Upper lobe of right lung (tissue), 1 donor: ENCODE data around the gene TBCA. TPM values are rescaled to one million over a fixed set of nuclear protein-coding genes. Genes with fewer than 3 reads are reported as not detected.
"Not testable (repeated sequence)": the region's sequence is repeated elsewhere in the genome, so short reads cannot be mapped to it uniquely, and the experiment has no call there.

Experiments
- ATAC-seq: fragments of 200-7000 bp; cut with Tn5 transposase; one replicate; pipeline ENCODE4 v1.9.1; 2020; ENCODE audit warnings: mild to moderate bottlenecking, moderate library complexity
- DNase-seq: peaks from one replicate; pipeline ENCODE4 v3.0.0-alpha.2; 2020
- H3K27ac ChIP-seq: fragments of 200-600 bp; one replicate; pipeline ENCODE4 v1.8.0; 2022
- H3K27me3 ChIP-seq: fragments of 200-600 bp; one replicate; pipeline ENCODE4 v1.8.0; 2022; ENCODE audit warnings: mild to moderate bottlenecking
- H3K36me3 ChIP-seq: fragments of 200-600 bp; one replicate; pipeline ENCODE4 v1.8.0; 2022
- H3K4me1 ChIP-seq: fragments of 200-600 bp; one replicate; pipeline ENCODE4 v1.8.0; 2022
- H3K4me3 ChIP-seq: fragments of 200-600 bp; one replicate; pipeline ENCODE4 v1.8.0; 2022; ENCODE audit warnings: mild to moderate bottlenecking
- H3K9me3 ChIP-seq: fragments of 200-600 bp; one replicate; pipeline ENCODE4 v1.8.0; 2022
- CTCF ChIP-seq: fragments of 200-600 bp; IDR thresholded peaks from one replicate; pipeline ENCODE4 v1.8.0; 2022; ENCODE audit warnings: antibody characterized with exemption
- intact Hi-C: fragments of 100-400 bp; cut with DNase I; formaldehyde crosslinking; loops from one replicate; pipeline ENCODE4 v1.11.0; 2022
- total RNA-seq: library from RNA; stranded (reverse); fragmentation: NEBNext Ultra II Directional; extraction: Animal tissue kit (Norgen Biotek cat#: 25700); gene quantifications from one replicate; pipeline ENCODE4 v1.2.1, GENCODE V29; 2021
- donor health status: DM: no; HTN: yes; CAD: no; lungs with severe emphysema.

TBCA gene
- total RNA-seq, 1 donor from 2014 or later, result 120 TPM

- no peaks in the 10 kb centered on the region for H3K27me3 ChIP-seq
- no peaks in the 10 kb centered on the region for H3K4me1 ChIP-seq
- H3K36me3 ChIP-seq, result no peaks in the 10 kb centered on the region
- H3K4me3 ChIP-seq, result no peak overlapping the region
- TF ChIP-seq CTCF, result no peak
- DNase-seq (no peak), ATAC-seq (no peak)
- no peaks in the 10 kb centered on the region for H3K9me3 ChIP-seq
- H3K27ac ChIP-seq, result no peak overlapping the region
- intact Hi-C loops, result no loop called here
Observed at GRCh38 chr5:77758141-77758938, 17.8 kb downstream of the TBCA start.

GRCh38 chr5:77751328-77752023, 24.7 kb downstream of the TBCA start:
- Histone ChIP-seq H3K27ac (no peak overlapping the region), H3K27me3 (no peaks in the 10 kb centered on the region), H3K9me3 (no peaks in the 10 kb centered on the region), H3K4me1 (no peaks in the 10 kb centered on the region), H3K36me3 (no peaks in the 10 kb centered on the region), H3K4me3 (no peak overlapping the region)
- DNase-seq (no peak), ATAC-seq (no peak)
- intact Hi-C loops, result no loop called here
- no peak for TF ChIP-seq CTCF

GRCh38 chr5:77750928-77751327, 25.2 kb downstream of the TBCA start:
- H3K27ac ChIP-seq, H3K9me3 ChIP-seq, H3K36me3 ChIP-seq, H3K4me3 ChIP-seq, DNase-seq, ATAC-seq, H3K4me1 ChIP-seq, H3K27me3 ChIP-seq, intact Hi-C loops: not testable (repeated sequence)

- intact Hi-C loops, result no loop called here
- ATAC-seq (no peak), DNase-seq (no peak)
- no peaks in the 10 kb centered on the region for H3K27me3 ChIP-seq
- H3K9me3 ChIP-seq, result no peaks in the 10 kb centered on the region
- H3K4me3 ChIP-seq, result no peak overlapping the region
- no peak overlapping the region for H3K27ac ChIP-seq
- no peaks in the 10 kb centered on the region for H3K36me3 ChIP-seq
- H3K4me1 ChIP-seq, result no peaks in the 10 kb centered on the region
- TF ChIP-seq CTCF, result no peak
Observed at GRCh38 chr5:77748160-77748559, 28.0 kb downstream of the TBCA start.

- intact Hi-C loops, result no loop called here
- Histone ChIP-seq H3K9me3 (no peaks in the 10 kb centered on the region), H3K27ac (no peak overlapping the region), H3K4me1 (no peaks in the 10 kb centered on the region), H3K36me3 (no peaks in the 10 kb centered on the region), H3K27me3 (no peaks in the 10 kb centered on the region), H3K4me3 (no peak overlapping the region)
- no peak for ATAC-seq
- no peak for DNase-seq
- TF ChIP-seq CTCF, result no peak
Observed at GRCh38 chr5:77744116-77744515, 32.0 kb downstream of the TBCA start.

GRCh38 chr5:77743181-77743580, 33.0 kb downstream of the TBCA start:
- no peaks in the 10 kb centered on the region for H3K36me3 ChIP-seq
- no peaks in the 10 kb centered on the region for H3K27me3 ChIP-seq
- H3K4me1 ChIP-seq, result no peaks in the 10 kb centered on the region
- DNase-seq (no peak), ATAC-seq (no peak)
- H3K9me3 ChIP-seq, result no peaks in the 10 kb centered on the region
- no peak for TF ChIP-seq CTCF
- intact Hi-C loops, result no loop called here
- no peak overlapping the region for H3K4me3 ChIP-seq
- no peak overlapping the region for H3K27ac ChIP-seq
